ENCODE data around the gene IL17D.

IL17D gene

DNA sequence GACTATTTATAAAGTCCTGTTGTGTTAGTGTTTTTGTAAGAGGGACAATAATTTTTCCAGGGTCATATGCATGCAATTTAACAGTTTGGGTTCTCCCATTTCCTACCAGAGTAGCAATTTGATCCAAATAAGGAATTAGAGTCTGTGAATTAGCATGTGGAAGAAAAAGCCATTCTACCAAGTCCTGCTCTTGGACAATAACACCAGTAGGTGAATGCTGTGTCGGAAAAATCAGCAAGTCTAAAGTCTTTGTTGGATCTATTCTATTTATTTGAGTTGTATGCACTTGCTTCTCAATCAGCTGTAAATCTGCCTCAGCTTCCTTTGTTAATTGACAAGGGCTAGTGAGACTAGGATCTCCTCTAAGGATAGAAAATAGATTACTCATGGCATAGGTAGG, 21.4 kb upstream of the IL17D start:
- no peak for ATAC-seq
- no peaks in the 10 kb centered on the region for H3K4me1 Mint-ChIP-seq
- no peak overlapping the region for H3K27ac Mint-ChIP-seq
- no peak for DNase-seq (ENCODE audit: low spot score in 2 of 2)
- H3K4me3 Mint-ChIP-seq: no peak overlapping the region
- no peaks in the 10 kb centered on the region for H3K36me3 Mint-ChIP-seq
- no peaks in the 10 kb centered on the region for H3K9me3 Mint-ChIP-seq

DNA sequence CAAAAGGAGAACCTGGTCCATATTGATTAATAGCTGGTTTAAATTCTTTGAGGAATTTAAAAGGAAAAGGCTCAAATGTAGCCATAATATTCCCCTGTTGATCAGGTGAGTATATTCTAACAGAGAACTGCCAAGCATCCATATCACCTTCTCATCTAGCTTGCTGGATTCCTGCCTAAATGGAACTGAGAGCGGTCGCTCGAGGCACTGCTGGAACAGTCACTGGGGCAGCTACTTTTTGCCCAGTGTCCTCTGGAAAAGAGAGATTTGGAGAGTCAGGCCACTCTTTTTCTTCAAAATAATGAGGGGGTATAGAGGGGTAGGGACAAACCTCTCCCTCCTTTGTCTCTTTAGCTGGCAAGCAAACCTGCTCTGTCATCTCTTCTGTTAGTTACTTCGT, 19.5 kb upstream of the IL17D start:
- H3K4me1 Mint-ChIP-seq: no peaks in the 10 kb centered on the region
- no peak overlapping the region for H3K27ac Mint-ChIP-seq
- H3K4me3 Mint-ChIP-seq: no peak overlapping the region
- ATAC-seq (no peak), DNase-seq (ENCODE audit: low spot score in 2 of 2) (no peak)
- H3K9me3 Mint-ChIP-seq: no peaks in the 10 kb centered on the region
- H3K36me3 Mint-ChIP-seq: no peaks in the 10 kb centered on the region

DNA sequence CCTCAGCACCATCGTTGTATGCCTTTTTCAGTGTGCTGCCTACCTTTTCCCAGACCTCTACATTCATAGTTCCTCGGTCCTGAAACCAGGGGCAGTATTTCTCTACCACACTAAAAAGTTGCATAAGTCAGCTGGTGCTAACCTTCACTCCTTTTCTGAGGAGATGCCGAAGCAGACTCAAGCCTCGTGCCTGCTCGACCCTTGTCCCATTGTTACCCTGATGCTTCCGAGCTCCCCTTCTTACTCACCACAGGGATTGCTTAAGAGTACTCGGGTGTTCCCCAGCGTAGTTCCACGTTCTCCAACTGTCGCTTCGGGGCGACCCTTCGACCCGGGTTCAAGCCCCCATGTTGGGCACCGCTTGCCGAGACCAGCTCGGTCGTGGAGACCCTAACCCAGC, 19.0 kb upstream of the IL17D start:
- Mint-ChIP-seq H3K36me3 (no peaks in the 10 kb centered on the region), H3K9me3 (no peaks in the 10 kb centered on the region), H3K4me3 (no peak overlapping the region), H3K27ac (no peak overlapping the region), H3K4me1 (no peaks in the 10 kb centered on the region)
- ATAC-seq (no peak), DNase-seq (ENCODE audit: low spot score in 2 of 2) (no peak)

DNA sequence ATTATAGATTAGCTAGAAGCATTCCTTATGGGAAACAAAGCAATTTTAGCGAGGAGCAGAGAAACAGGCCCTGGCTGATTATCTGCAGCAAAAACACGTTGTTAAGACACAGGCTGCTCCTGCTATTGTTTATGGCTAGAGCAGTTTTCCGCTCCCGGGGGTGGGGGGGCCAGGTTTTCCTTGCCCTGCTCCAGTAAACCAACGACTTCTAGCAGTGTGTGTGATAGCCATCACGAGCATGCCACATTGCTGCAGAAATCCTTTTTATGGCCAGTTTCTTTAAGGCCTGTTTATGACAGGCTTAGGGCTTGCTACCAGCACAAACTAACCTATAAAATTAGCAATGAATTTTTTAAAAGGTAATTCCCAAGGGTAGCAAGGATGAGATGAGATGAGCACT, 18.4 kb upstream of the IL17D start:
- H3K4me3 Mint-ChIP-seq: no peak overlapping the region
- H3K9me3 Mint-ChIP-seq: no peaks in the 10 kb centered on the region
- H3K27ac Mint-ChIP-seq: no peak overlapping the region
- no peak for ATAC-seq
- no peaks in the 10 kb centered on the region for H3K36me3 Mint-ChIP-seq
- no peak for DNase-seq (ENCODE audit: low spot score in 2 of 2)
- H3K4me1 Mint-ChIP-seq: no peaks in the 10 kb centered on the region

DNA sequence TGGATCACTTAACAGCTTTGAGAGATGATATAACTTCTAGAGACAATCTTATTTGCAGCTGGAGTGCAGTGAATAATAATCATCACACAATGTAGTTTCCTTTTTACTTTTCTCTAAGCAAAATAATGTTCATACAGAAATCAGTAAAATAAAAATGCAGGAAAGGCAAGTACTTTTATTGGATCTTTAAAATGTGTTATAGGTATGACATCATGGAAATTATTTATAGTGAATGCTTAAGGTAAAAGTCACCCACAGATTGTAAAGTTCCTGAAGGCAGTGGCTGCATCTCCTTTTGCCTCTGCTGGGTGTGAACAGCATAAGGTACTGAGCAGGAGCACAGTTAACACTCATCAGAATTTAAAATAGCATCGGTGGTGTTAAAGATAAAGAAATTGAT, 17.3 kb upstream of the IL17D start:
- DNase-seq (ENCODE audit: low spot score in 2 of 2) (no peak), ATAC-seq (no peak)
- Mint-ChIP-seq H3K4me1 (no peaks in the 10 kb centered on the region), H3K27ac (no peak overlapping the region), H3K4me3 (no peak overlapping the region), H3K36me3 (no peaks in the 10 kb centered on the region), H3K9me3 (no peaks in the 10 kb centered on the region)

DNA sequence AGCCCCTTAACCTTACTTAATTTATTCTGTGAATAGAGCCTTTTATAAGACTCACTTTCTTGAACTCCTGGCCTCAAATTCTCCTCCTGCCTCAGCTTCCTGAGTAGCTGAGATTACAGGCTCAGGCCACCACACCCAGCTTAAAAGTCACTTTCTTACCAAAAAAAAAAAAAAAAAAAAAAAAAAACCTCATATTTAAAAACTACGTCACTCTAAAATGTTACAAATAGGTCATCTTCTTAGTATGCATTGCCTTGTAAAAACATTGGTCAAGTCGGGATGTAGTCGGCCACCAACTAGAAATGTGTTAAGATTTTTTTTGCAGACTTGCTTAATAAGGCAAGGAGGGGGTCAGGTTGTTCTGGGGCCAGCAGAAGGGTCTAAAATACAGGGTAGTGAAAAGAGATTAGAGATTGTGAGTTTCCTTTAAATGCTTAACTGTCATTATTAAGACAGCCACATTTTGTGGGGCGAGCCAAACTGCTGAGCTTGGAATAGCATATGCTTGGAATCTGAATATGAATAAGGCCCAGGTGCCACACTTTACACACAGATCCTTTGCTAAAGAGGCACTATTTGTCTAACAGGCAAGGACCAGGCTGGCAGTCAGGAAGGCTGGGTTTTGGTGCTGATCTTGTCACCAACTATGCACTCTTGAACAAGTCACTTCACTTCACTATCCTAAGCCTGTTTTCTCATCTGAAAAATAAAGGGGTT, 16.5 kb upstream of the IL17D start:
- H3K4me1 Mint-ChIP-seq: no peaks in the 10 kb centered on the region
- no peaks in the 10 kb centered on the region for H3K36me3 Mint-ChIP-seq
- H3K9me3 Mint-ChIP-seq: no peaks in the 10 kb centered on the region
- DNase-seq (ENCODE audit: low spot score in 2 of 2): no peak
- H3K4me3 Mint-ChIP-seq: no peak overlapping the region
- ATAC-seq: no peak
- peak overlapping the region; percentile 21 for H3K27ac Mint-ChIP-seq

DNA sequence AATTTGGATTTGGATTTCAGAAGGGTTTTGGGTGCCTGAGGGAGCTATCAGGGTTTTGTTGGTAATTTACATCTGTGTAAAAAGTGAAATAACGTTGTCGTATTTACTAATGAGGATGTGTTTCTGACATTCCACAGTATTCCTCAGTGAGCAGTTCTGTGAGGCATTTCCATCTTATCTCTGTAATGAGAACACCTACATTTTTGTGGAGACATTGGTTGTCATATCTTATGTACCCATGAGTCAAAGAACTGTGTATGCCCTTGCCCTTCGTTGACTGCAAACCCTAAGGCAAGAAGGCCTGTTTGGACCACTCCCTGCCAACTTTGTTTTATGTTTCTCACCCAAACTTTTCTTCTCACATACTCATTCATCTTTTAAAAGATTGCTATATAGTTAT, 14.2 kb upstream of the IL17D start:
- H3K9me3 Mint-ChIP-seq: no peaks in the 10 kb centered on the region
- H3K4me1 Mint-ChIP-seq: no peaks in the 10 kb centered on the region
- no peak for ATAC-seq

DNA sequence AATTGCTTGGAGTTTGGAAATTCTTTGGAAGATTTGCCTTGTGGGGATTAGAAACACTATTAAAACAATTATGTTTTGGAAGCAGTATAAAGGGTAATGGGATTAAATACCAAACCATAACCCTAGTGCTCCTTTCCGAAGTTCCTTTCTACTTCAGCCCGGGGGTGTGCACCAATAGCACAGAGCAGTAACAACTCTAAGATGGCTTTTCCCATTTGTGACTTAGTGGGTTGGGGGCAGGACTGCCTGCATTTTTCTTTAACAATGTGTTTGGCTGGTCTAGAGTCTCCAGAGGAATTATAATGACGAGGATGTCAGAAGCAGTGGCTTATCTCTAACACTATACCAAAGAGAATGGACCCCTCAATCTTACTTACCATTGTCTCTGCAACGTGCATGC, 11.9 kb upstream of the IL17D start:
- Mint-ChIP-seq H3K36me3 (no peaks in the 10 kb centered on the region), H3K27ac (no peak overlapping the region), H3K9me3 (no peaks in the 10 kb centered on the region), H3K4me3 (no peak overlapping the region), H3K4me1 (no peaks in the 10 kb centered on the region)
- no peak for ATAC-seq
- DNase-seq (ENCODE audit: low spot score in 2 of 2): no peak

More for the DNA sequence above, 14.2 kb upstream of the IL17D start:
- H3K4me3 Mint-ChIP-seq: no peak overlapping the region
- no peak for DNase-seq (ENCODE audit: low spot score in 2 of 2)
- H3K27ac Mint-ChIP-seq: no peak overlapping the region
- H3K36me3 Mint-ChIP-seq: no peaks in the 10 kb centered on the region

DNA sequence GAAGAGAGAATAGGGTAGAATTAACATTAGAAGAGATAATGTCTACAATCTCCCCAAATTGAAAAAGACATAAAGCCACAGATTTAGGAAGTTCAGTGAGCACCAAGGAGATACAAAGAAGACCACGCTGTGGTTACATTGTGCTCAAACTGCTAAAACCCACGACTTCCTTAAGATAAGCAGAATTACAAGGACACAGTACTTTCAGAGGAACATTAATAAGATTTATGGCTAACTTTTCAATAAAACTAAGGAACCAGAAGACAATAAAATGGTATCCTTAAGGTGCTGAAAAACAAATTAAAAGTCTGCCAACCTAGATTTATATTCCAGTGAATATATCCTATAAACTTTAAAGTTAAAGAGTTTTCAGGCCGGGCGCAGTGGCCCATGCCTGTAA, 7.4 kb upstream of the IL17D start:
- no peaks in the 10 kb centered on the region for H3K9me3 Mint-ChIP-seq
- DNase-seq (ENCODE audit: low spot score in 2 of 2) (no peak), ATAC-seq (no peak)
- H3K4me1 Mint-ChIP-seq: no peaks in the 10 kb centered on the region
- H3K27ac Mint-ChIP-seq: no peak overlapping the region
- H3K4me3 Mint-ChIP-seq: no peak overlapping the region
- H3K36me3 Mint-ChIP-seq: no peaks in the 10 kb centered on the region

DNA sequence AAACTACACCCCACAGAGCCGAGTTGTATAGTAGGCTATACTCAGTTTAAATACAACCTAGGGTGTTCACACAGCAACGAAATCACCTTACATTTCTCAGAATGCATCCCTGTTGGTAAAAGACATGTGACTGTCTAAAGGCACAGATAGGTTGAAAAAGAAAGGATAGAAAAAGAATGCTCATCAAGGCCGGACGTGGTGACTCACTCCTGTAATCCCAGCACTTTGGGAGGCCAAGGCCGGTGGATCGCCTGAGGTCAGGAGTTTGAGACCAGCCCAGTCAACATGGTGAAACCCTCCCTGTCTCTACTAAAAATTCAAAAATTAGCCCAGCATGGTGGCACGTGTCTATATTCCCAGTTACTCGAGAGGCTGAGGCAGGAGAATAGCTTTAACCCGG, 3.8 kb upstream of the IL17D start:
- ATAC-seq (no peak), DNase-seq (ENCODE audit: low spot score in 2 of 2) (no peak)
- Mint-ChIP-seq H3K36me3 (peaks cover 5% of the 10 kb centered on the region), H3K4me1 (peaks cover 12% of the 10 kb centered on the region), H3K9me3 (no peaks in the 10 kb centered on the region), H3K4me3 (no peak overlapping the region), H3K27ac (no peak overlapping the region)

DNA sequence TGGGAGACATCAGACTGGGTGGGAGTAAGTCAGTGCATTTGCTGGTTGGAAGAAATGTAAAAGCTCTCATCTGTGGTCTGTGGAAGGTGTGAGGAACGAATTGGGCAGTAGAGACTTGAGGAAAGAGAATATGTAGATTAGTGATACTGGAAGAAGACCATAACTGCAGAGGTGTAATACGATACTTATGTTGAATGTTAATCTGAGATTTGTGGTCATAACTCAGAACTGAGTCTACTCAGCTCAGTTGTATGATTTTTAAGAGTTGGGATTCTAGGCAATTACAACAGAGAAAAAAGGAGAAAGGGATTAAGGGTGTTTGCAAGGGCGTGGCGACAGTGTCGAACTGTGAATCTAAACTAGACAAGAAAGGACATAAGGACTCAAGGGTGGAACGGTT, 3.2 kb upstream of the IL17D start:
- Mint-ChIP-seq H3K9me3 (no peaks in the 10 kb centered on the region), H3K36me3 (peaks cover 5% of the 10 kb centered on the region), H3K4me1 (peaks cover 17% of the 10 kb centered on the region), H3K27ac (no peak overlapping the region), H3K4me3 (no peak overlapping the region)
- DNase-seq (ENCODE audit: low spot score in 2 of 2): no peak
- no peak for ATAC-seq

DNA sequence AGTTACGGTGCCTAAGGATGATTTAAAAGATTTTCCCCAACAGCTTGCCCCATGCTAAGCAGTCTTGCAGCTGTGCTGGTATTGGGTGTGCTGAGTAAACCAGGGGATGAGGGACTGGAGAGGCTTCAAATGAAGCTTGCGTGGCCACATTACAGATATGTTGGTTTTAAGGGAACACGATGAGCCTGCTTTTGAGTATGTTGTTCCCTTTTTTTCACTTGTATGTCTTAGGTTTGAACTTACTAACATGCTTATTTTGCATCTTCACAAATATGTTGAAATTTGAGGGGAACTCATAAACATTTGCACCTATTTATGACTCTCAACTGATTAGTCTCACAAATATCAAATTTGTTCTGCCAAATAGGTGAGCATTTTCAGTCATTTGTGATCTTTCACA, 2.0 kb upstream of the IL17D start:
- no peak overlapping the region for H3K27ac Mint-ChIP-seq
- no peak for ATAC-seq

DNA sequence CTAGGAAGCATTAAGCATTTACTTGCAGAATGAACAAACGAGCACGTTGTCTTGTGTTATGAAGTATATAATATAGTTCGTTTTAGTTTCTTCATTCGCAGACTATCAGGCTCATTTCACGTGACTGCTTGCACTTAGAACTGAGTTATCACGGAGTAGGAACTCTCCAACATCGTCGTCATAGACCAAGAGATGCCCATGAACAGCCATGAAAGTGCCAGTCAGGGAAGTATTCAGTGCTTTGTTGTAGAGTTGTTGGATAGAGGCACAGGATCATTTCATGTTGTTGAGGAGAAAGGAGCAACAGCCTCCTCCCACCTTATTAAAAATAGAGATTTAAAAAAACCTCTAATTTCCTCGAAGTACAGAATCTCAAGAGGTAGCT, 977 bp upstream of the IL17D start:
- Mint-ChIP-seq H3K4me3 (peak overlapping the region; percentile 90), H3K4me1 (peaks cover 17% of the 10 kb centered on the region), H3K27ac (peak overlapping the region; percentile 77), H3K9me3 (no peaks in the 10 kb centered on the region), H3K36me3 (peaks cover 5% of the 10 kb centered on the region)
- no peak for ATAC-seq
- DNase-seq (ENCODE audit: low spot score in 2 of 2): no peak

More for the DNA sequence above, 2.0 kb upstream of the IL17D start:
- peaks cover 17% of the 10 kb centered on the region for H3K4me1 Mint-ChIP-seq
- H3K36me3 Mint-ChIP-seq: peaks cover 5% of the 10 kb centered on the region
- no peak for DNase-seq (ENCODE audit: low spot score in 2 of 2)
- H3K9me3 Mint-ChIP-seq: no peaks in the 10 kb centered on the region
- no peak overlapping the region for H3K4me3 Mint-ChIP-seq

DNA sequence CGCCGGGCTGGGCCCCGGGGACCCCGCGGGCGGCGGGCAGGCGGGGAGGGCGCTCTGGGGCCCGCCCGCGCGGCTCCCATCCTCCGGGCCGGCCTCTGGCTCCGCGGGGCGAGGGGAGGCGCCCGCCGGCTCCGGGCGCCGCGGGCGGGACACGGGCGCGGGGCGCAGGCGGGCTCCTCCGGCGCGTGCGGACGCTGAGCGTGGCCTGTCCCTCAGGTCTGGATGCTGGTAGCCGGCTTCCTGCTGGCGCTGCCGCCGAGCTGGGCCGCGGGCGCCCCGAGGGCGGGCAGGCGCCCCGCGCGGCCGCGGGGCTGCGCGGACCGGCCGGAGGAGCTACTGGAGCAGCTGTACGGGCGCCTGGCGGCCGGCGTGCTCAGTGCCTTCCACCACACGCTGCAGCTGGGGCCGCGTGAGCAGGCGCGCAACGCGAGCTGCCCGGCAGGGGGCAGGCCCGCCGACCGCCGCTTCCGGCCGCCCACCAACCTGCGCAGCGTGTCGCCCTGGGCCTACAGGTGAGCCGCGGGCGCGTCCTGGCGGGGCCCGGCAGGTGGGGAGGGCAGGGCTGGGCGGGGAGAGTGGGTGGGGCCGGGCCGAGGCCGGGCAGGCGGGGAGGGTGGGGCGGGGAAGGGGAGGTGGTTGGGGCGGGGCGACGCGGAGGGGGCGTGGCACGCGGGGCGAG, 420 bp downstream of the IL17D start:
- Mint-ChIP-seq H3K4me1 (peaks cover 17% of the 10 kb centered on the region), H3K36me3 (peaks cover 10% of the 10 kb centered on the region), H3K9me3 (no peaks in the 10 kb centered on the region), H3K4me3 (peak overlapping the region; percentile 90), H3K27ac (no peak overlapping the region)
- ATAC-seq: peak; percentile 92
- DNase-seq (ENCODE audit: low spot score in 2 of 2): peak; percentile 59 to 85

DNA sequence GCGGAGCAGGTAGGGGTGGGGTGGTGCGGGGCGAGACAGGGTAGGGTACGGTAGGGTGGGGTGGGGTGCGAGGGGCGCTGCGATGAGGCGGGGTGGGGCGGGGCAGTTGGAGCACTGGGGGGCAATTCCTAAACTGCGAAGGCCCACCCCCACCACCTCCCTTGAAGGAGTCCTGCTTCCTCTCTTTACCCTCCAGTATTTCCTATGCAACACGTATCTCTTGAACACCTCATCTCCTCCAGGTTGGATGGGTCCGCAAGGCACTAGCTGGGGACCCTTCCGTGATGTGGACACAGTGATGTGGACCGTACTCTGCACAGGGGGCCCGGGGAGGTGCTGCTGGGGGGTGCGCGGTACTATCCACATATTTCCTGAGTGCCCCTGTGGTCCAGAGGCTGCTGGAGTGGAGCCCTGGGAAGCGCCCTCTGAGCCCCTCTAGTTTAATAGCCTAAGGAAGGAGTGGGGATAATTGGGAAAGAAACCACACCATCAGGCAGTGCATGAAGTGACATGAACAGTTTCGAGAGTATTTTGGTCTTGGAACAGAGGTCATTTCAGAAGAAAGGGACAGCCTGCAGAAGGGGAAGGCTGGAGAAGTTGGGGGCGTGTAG, 1.1 kb downstream of the IL17D start:
- no peak for ATAC-seq
- no peak for DNase-seq (ENCODE audit: low spot score in 2 of 2)
- Mint-ChIP-seq H3K36me3 (peaks cover 12% of the 10 kb centered on the region), H3K4me3 (peak overlapping the region; percentile 64), H3K9me3 (no peaks in the 10 kb centered on the region), H3K4me1 (peaks cover 22% of the 10 kb centered on the region), H3K27ac (no peak overlapping the region)

DNA sequence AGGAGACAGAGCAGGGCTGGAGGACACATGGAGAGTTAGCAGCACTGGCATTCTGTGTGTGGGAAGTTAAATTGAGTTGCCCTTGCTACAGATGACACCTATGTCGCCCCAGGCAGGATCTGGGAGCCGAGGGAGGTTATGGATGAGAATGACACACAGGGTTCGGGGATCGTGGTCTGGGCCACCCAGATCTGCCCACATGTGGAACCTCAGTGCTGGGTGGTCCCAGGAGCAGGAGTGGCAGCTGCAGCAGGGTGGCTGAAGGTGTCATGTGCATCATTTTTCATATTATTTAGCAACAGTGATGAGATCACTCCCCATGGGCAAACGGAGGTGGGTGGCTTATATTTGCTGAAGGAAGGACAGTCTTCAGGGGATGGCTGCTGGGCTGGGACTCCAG, 3.2 kb downstream of the IL17D start:
- H3K9me3 Mint-ChIP-seq: no peaks in the 10 kb centered on the region
- H3K36me3 Mint-ChIP-seq: peaks cover 12% of the 10 kb centered on the region
- ATAC-seq (no peak), DNase-seq (ENCODE audit: low spot score in 2 of 2) (no peak)
- no peak overlapping the region for H3K4me3 Mint-ChIP-seq
- no peak overlapping the region for H3K27ac Mint-ChIP-seq
- H3K4me1 Mint-ChIP-seq: peaks cover 22% of the 10 kb centered on the region
